ENCODE results near the gene OR6K2. TPM values are rescaled to one million over a fixed set of nuclear protein-coding genes. Genes with fewer than 3 reads are reported as not detected.

OR6K2 gene
- total RNA-seq, 3 donors from 2014 or later (not counting 1 experiment from before 2014, with no cell fraction given) = not detected

- ATAC-seq (no peak), DNase-seq (no peak)
- no peak for TF ChIP-seq CTCF (IDR thresholded peaks at IDR 0.05)
- intact Hi-C loops (cut with micrococcal nuclease) = no loop called here
- WGBS (ENCODE audit: insufficient coverage) = no CpG with 5 or more reads among the region's 3 CpGs
- no peak overlapping the region for H3K4me3 Mint-ChIP-seq
- no peak overlapping the region for H3K4me3 ChIP-seq (ENCODE audit: low read length)
- no peaks in the 10 kb centered on the region for H3K9me3 Mint-ChIP-seq
- H3K27ac ChIP-seq (ENCODE audit: low read length) = no peak overlapping the region
- H3K4me1 Mint-ChIP-seq = no peaks in the 10 kb centered on the region
- H3K36me3 Mint-ChIP-seq = no peaks in the 10 kb centered on the region
- peaks cover 42 to 67% of the 10 kb centered on the region in 2 donors for H3K27me3 Mint-ChIP-seq (ENCODE audit: low read depth in 2 of 2)
- no peaks in the 10 kb centered on the region for H3K36me3 ChIP-seq (ENCODE audit: control insufficient read depth, insufficient read depth, low read length)
- no peaks in the 10 kb centered on the region for H3K4me1 ChIP-seq (ENCODE audit: control insufficient read depth, insufficient read depth, low read length)
- peaks cover 6% of the 10 kb centered on the region for H3K27me3 ChIP-seq (ENCODE audit: control insufficient read depth, insufficient read depth, low read length)
- H3K27ac Mint-ChIP-seq = no peak overlapping the region
- H3K9me3 ChIP-seq (ENCODE audit: control insufficient read depth, insufficient read depth, low read length) = no peaks in the 10 kb centered on the region
These were observed 19.2 kb upstream of the OR6K2 start for GRCh38 chr1:158719664-158720063.

- H3K27me3 Mint-ChIP-seq (ENCODE audit: low read depth in 2 of 2) = peaks cover 33 to 73% of the 10 kb centered on the region in 2 donors
- Histone ChIP-seq H3K4me1 (ENCODE audit: control insufficient read depth, insufficient read depth, low read length) (no peaks in the 10 kb centered on the region), H3K9me3 (ENCODE audit: control insufficient read depth, insufficient read depth, low read length) (no peaks in the 10 kb centered on the region), H3K4me3 (ENCODE audit: low read length) (no peak overlapping the region), H3K27ac (ENCODE audit: low read length) (no peak overlapping the region), H3K27me3 (ENCODE audit: control insufficient read depth, insufficient read depth, low read length) (peaks cover 11% of the 10 kb centered on the region), H3K36me3 (ENCODE audit: control insufficient read depth, insufficient read depth, low read length) (no peaks in the 10 kb centered on the region)
- H3K27ac Mint-ChIP-seq = no peak overlapping the region
- H3K4me1 Mint-ChIP-seq = no peaks in the 10 kb centered on the region
- no peak for TF ChIP-seq CTCF (IDR thresholded peaks at IDR 0.05)
- H3K36me3 Mint-ChIP-seq = no peaks in the 10 kb centered on the region
- H3K4me3 Mint-ChIP-seq = no peak overlapping the region
- H3K9me3 Mint-ChIP-seq = no peaks in the 10 kb centered on the region
- no peak for ATAC-seq
- DNase-seq = no peak
- intact Hi-C loops (cut with micrococcal nuclease) = no loop called here
- 84% methylated on average over 6 of the region's 6 CpGs for WGBS (ENCODE audit: insufficient coverage)
These were observed 16.9 kb upstream of the OR6K2 start for GRCh38 chr1:158717344-158717743.

GRCh38 chr1:158716335-158716734 lies 15.9 kb upstream of the OR6K2 start:
- no CpG with 5 or more reads among the region's 1 CpG for WGBS (ENCODE audit: insufficient coverage)
- Mint-ChIP-seq H3K9me3 (no peaks in the 10 kb centered on the region), H3K4me1 (no peaks in the 10 kb centered on the region), H3K27ac (no peak overlapping the region), H3K27me3 (ENCODE audit: low read depth in 2 of 2) (peaks cover 33 to 74% of the 10 kb centered on the region in 2 donors), H3K36me3 (no peaks in the 10 kb centered on the region), H3K4me3 (no peak overlapping the region)
- Histone ChIP-seq H3K27me3 (ENCODE audit: control insufficient read depth, insufficient read depth, low read length) (peaks cover 12% of the 10 kb centered on the region), H3K4me1 (ENCODE audit: control insufficient read depth, insufficient read depth, low read length) (no peaks in the 10 kb centered on the region), H3K36me3 (ENCODE audit: control insufficient read depth, insufficient read depth, low read length) (no peaks in the 10 kb centered on the region), H3K9me3 (ENCODE audit: control insufficient read depth, insufficient read depth, low read length) (no peaks in the 10 kb centered on the region), H3K4me3 (ENCODE audit: low read length) (no peak overlapping the region), H3K27ac (ENCODE audit: low read length) (no peak overlapping the region)
- intact Hi-C loops (cut with micrococcal nuclease) = no loop called here
- DNase-seq = no peak
- no peak for TF ChIP-seq CTCF (IDR thresholded peaks at IDR 0.05)
- no peak for ATAC-seq

GRCh38 chr1:158714754-158715153 lies 14.3 kb upstream of the OR6K2 start:
- Histone ChIP-seq H3K4me3 (ENCODE audit: low read length) (no peak overlapping the region), H3K36me3 (ENCODE audit: control insufficient read depth, insufficient read depth, low read length) (no peaks in the 10 kb centered on the region), H3K9me3 (ENCODE audit: control insufficient read depth, insufficient read depth, low read length) (no peaks in the 10 kb centered on the region), H3K4me1 (ENCODE audit: control insufficient read depth, insufficient read depth, low read length) (no peaks in the 10 kb centered on the region), H3K27ac (ENCODE audit: low read length) (no peak overlapping the region), H3K27me3 (ENCODE audit: control insufficient read depth, insufficient read depth, low read length) (peaks cover 8% of the 10 kb centered on the region)
- ATAC-seq (no peak), DNase-seq (no peak)
- no peaks in the 10 kb centered on the region for H3K36me3 Mint-ChIP-seq
- no peak for TF ChIP-seq CTCF (IDR thresholded peaks at IDR 0.05)
- H3K4me1 Mint-ChIP-seq = no peaks in the 10 kb centered on the region
- H3K27ac Mint-ChIP-seq = no peak overlapping the region
- H3K4me3 Mint-ChIP-seq = no peak overlapping the region
- WGBS (ENCODE audit: insufficient coverage) = 89% methylated on average over 1 of the region's 1 CpG
- peaks cover 34 to 64% of the 10 kb centered on the region in 2 donors for H3K27me3 Mint-ChIP-seq (ENCODE audit: low read depth in 2 of 2)
- intact Hi-C loops (cut with micrococcal nuclease) = no loop called here
- H3K9me3 Mint-ChIP-seq = no peaks in the 10 kb centered on the region
